Measurements from ENCODE around the gene ATF6B.

- TF ChIP-seq POLR2AphosphoS5 (IDR thresholded peaks at IDR 0.05): no peak
- TF ChIP-seq CTCF (IDR thresholded peaks at IDR 0.05): no peak
These were observed 11.5 kb upstream of the ATF6B start for GRCh38 chr6:32139590-32139989.

Data from gastroesophageal sphincter (tissue), 3 donors.